Lung microvascular endothelial cell (primary cell): ENCODE measurements around the gene MIEF1. TPM values are rescaled to one million over a fixed set of nuclear protein-coding genes. Genes with fewer than 3 reads are reported as not detected.

ENCODE experiments used
- DNase-seq, 2 donors: peaks; one replicate each; pipeline versions ENCODE4 v3.0.0 to v3.0.0-alpha.2; 2010; ENCODE audit warnings: low read depth in 2 of 2
- total RNA-seq: library from RNA; depleted of rRNA; stranded (reverse); fragments of >200 nt; gene quantifications from 2 replicates; pipeline ENCODE4 v1.2.1, GENCODE V29; 2014

MIEF1 gene
- total RNA-seq, result 10.5 and 11.6 TPM in 2 replicates

DNA sequence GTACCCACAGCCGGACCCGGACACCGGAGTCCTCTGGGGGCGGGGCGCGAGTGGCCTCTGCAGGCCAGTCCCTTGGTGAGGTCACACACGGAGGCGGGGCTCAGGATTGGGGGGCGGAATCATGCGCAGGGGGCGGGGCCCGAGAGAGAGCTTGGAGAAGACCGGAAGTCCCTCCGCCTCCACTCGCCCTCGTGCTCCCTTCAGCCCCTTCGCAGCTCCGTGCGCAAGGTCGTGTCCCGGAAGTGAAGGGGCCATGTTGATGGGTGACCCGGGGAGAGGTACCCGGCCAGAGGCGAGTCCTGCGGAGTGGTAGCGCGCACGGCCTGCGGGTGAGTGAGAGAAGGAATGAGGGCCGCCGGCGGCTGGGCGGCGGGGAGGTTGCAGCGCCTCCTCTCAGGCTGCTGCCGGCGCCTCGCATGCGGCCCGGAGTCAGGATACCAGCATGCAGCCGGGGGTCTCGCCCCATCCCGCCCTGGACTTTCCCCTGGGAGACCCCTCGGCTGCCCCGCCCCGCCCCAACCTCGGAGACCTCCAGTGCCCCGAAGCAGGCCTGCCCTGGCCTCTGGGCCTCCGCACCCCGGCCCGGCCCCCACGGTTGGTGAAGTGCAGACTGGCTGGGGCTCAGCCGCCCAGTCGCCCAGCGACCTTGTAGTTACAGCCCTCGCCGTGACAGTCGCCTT lies at the start of gene MIEF1:
TSS of gene MIEF1 (plus strand) at position 182 of the 680 bp plus-strand sequence. CDS start 9,005 bp downstream, outside the sequence.
- DNase-seq, result peak; percentile 93 to 94

DNA sequence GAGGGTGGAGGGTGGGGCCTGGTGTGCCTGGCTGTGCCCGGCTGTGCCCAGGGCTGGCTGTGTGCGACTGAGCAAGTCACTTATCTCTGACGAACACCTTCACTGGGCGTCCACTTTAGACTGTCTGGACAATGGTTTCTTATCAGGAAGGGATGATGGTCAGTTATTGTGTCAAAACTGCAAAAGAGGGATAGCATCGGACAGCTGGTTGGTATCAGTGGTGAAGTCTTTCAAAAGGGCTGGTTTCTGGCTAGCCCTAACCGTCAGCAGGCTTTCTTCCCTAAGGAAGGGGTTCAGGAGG lies 49.4 kb upstream of the MIEF1 start:
- DNase-seq, result no peak

DNA sequence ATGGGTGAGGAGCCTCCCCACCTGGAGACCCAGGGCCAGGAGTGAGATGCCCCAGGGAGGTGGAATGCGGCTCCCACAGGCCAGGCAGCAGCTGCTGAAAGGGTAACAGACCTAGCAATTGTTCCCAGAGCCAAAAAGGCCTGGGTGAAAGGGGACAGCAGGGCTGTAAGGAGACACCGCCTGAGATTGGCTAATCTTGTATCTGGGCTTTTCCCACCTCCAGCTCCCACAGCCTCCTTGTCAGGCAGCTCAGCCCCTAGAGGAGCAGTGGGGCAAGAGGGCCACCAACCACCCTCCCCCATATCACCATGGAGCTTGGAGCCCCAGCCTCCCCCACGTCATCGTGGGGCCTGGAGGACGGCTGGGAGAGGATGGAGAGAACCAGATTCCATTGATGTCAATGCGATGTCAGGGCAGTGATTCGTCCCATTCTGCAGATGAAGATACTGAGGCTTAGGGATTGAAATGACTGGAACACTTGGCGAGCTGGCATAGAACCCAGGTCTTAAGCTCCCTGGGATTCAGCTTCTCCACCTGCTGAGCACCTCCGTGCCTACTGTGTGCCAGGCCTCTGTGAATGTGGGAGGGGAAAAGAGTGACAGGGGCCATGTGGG lies 48.2 kb upstream of the MIEF1 start:
- DNase-seq, result no peak

DNA sequence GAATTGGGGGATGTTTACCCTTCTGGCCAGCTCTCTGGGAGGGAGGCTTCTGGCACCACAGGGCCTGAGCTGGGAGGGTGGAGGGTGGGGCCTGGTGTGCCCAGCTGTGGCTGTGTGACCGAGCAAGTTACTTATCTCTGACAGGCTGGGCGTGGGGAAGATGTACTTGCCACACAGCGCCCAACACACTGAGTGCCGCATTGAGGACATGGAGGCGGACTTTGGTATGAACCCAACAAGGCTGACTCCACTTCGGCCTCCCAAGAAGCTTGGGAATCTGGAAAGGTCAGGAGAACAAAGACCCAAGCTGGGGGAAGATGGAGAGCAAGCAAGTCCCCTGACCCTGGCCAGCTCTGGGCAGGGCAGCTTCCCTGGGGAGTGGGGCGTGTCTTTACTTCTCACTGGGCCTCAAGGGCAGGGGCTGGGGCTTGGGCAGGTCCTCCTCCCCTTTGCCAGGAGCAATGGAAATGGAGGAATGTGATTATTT lies 47.7 kb upstream of the MIEF1 start:
- DNase-seq, result no peak

DNA sequence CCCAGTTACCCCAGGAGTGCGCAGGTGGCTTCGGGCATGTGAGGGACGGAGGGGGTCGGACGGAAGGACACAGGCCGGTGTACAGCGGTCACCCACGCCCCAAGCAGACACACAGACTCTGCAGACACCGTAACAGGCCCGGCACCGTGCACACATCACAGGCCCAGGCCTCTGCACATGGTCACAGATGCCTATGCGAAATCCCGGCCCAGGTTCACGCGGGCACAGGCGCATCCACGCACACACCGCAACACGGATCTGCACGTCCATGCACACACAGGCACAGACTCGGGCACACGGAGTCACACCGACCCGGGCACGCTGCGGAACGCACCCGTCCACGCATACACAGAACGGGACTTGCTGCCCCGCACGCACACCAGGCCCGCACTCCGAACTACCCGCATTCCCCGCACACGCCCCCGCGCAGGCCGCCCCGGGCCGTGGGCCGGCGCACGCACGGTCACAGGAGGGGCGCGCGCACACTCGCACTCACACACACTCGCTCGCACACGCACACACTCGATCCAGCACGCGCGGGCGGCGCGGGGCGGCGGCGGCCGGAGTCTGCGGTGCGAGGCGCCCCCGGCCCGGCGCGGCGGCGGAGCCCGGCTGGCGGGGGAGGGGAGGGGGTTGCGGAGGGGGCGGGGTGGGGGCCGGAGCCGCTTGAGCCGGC lies 45.4 kb upstream of the MIEF1 start, which contains the start of gene MGAT3:
TSS of gene MGAT3 (plus strand) at position 491 of the 676 bp plus-strand sequence. CDS start 30,336 bp downstream, outside the sequence.
- DNase-seq, result no peak

DNA sequence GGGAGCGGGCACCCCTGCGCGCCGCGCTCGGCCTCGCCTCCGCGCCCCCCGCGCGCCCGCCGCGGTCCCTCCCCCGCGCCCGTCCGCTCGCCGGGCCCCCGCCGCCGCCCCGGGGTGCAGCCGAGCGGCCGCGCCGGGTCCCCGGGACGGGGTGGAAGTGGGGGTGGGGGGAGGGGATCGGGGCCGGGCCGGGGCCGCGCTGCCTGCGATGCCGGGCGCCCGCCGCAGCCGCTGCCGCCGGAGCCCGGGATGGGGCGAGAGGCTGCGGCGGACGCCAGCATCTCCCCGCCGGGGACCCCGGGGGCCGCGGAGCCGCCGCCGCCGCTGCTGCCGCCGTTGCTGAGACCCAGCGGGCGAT lies 44.9 kb upstream of the MIEF1 start:
- no peak for DNase-seq

DNA sequence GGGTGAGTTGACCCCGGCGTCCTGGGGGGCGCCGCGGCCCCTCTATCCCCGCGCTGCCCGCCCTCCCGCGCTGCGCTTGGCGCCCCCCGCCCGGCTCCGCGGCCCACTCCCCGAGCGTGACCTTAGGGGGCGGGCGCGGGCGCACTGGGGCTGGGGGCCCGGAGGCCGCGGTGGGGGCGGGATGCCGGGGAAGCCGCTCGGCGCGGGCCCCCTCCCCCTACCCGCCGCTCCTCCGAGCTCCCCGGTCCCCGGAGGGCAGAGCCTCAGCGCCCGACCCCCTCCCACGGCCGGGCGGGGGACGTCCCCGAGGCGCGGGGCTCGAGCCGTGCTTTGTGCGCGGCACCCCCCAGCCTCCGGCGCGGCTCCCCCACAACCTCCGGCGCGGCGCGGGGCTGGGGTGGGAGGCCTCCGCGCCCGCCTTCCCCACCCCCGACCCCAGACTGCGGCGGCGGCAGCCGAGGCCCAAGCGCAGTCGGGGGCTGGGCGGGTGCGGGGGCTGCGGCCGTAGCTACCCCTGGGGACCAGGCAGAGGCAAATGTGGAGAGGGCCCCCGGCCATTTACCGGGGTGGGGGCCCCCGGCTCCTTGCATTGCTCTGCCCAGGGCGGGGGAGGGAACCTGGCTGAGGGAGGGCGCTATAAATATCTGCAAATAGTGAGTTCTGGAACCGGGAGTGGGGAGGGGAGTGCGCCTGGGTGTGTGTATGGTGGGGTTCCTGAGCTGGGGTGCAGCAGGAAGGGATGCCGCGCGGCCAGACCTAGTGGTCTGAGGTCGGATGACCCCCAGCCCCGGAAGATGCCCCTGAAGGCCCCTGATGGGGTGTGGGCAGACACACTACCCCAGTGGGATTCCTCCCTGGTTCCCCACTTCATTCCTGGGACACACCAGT lies 44.3 kb upstream of the MIEF1 start:
- DNase-seq, result no peak

DNA sequence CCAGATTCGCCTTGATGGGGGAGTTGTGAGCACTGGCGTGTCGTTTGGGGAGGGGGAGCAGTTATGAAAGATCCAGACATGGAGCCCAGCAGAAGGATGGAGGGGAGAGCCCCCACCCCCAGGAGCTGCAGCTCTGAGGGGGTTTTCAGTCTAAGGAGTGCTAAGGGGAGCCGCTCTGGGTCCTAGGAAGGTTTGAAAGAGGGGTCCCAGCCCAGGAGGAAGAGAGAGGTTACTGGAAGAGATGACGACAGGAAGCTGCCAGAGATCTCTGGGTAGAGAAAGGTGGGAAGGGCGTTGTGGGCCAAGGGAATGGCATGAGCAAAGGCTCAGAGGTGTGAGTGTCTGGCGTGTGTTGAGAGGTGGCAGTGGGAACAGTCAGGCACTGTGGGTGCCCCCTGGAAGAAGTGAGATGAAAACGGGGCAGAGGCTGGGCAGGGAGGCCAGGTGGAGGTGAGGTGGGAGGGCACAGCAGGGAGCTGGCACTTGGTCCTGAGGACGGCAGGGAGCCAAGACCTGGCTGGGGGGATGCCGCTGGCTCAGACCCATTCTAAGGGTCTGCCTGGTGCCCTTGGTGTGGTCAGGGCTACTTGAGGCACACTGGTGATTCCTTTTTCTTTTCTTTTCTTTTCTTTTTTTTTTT lies 43.5 kb upstream of the MIEF1 start:
- DNase-seq, result no peak

DNA sequence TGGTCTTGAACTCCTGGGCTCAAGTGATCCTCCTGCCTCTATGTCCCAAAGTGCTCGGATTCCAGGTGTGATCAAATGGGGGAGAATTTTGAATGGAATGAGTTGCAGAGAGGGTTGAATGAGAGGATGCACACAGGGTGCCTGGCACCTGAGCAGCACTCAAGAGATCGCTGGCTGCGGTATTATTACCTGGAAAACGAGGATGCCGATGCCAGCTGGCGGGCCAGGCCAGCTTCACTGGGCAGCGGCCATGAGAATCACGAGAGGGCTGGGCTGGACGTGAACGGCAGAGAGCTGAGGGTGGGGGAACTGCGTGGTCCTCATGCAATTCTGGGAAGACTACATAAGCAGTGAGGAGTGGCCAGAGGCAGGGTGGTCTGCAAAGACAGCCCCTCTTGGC lies 42.4 kb upstream of the MIEF1 start:
- DNase-seq, result no peak

DNA sequence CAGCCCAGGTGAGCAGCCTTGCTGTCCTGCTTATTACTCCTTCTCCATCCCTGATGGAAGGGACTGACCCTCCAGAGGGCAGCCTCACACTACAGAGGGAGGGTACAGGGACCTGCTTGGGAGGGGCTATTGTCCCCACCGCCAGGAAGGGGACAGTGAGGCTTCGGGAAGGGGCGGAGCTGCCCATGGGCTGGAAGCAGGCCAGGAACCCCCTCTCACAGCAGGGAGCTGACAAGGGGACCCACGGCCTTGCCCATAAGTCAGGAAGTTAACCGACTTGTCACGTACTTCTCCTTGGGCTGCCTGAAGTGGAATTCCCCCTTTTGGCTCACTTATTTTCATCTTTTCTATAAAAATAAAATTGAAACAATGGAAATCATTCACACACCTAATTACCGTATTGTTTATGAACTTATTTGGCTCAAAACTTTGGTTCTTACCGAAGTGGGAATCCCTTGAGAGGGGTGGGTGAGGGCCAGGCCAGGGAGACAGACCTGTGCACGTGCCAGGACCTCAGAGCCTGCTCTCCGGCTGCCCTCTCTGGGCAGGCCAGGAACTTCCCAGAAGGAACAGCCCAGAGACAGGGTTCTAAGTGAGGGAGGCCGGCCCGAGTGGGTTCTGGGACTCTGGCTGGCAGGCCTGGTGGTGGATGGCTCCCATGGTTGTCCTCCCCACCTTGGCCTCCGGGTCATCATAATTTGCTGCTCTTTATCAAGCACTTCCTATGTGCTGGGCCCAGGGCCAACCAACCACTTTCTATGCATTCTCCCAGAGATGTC lies 39.5 kb upstream of the MIEF1 start:
- DNase-seq, result peak; percentile 17 to 20

DNA sequence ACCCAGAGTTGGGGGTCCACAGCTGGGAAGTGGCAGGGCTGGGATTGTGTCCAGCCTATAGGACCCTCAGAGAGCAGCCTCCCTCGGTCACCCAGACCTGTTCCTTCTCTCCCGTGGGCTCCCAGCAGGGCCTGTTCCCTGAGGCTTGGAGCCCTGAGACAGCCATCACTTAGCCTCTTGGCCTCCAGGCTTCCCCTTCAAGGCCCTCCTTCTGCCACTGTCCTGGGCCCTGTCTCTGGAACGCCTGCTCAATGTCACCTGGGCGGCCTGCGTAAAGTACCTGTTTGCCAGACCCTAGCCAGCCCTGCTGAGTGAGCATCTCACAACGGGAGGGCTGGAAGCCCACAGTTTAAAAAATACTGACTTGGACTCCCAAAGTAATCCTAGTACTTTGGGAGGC lies 38.8 kb upstream of the MIEF1 start:
- DNase-seq, result no peak

DNA sequence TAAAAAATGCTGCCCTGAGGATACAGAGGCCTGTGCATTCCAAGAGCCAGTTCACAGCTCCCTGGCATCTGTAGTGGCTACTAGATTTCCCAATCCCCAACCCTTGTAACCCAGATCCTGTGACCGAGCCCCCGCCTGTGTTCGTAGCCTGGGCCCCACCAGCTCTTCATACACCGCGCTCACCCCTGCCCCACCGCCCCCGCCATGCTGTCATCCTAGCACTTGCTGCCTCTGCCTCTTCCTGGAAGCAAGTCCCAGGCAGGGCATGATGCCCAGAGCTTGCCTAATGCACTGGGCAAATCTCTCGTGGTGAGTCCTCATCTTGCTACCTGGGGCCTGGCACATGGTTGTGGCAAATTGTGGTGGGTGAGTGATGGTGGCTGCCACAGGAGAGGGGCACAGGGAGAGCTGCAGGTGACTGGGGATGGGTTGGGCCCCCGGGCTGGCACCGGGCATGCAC lies 38.1 kb upstream of the MIEF1 start:
- DNase-seq, result no peak

DNA sequence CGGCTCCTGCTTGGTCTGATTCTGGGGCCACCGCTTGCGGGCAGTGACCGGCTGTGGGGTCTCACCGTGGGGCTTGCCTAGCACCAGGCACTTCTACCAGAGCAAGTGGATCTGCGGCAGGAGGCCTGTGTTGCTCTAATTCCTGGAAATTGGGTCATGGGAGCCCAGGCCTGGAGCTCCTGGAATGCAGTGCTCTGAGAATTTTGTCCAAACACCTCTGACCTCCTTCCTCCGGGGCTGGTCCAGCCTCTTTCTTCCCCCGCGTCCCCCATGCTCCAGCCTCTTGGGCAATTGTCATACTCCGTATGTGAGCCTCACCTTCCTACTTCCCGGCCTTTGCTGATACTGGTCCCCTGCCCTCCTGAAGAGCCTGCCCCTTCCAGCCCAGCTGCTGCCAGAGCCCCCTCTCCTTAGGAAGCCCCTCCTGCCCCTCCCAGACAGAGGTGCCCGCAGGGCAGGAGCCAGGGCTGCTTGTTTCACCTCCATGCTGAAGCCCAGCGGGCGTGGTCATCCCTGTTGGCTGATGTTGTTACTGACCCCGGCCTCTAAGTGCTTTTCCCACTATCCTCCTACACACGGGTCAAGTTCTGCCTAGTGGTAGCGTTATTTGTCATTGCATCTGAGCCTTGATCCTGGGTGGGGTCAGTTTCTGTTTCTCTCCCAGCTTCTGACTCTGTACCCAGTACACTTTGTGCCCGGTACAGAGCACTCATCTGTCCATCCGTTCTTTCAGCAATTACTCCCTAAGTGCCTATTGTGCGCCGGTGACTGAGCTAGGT lies 35.7 kb upstream of the MIEF1 start:
- DNase-seq, result no peak

DNA sequence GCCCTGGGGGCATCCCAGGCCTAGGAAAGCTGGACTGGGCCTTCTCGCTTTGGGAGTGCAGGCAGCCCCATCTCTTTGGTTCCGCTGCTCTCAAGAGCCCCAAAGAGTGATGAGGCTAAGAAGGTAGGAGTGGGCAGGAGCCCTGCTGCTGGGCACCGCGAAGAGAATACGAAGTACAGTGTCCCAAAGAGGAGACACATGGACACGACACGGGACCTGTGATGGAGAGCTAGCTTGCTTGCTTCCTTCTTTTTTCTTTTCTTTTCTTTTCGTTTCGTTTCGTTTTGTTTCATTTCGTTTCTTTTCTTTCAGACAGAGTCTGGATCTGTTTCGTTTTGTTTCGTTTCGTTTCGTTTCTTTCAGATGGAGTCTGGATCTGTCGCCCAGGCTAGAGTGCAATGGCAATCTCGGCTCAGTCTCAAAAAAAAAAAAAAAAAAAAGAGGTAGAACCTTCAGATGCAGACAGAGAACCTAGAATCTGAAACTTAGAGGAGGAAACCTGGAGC lies 34.6 kb upstream of the MIEF1 start:
- DNase-seq, result no peak

DNA sequence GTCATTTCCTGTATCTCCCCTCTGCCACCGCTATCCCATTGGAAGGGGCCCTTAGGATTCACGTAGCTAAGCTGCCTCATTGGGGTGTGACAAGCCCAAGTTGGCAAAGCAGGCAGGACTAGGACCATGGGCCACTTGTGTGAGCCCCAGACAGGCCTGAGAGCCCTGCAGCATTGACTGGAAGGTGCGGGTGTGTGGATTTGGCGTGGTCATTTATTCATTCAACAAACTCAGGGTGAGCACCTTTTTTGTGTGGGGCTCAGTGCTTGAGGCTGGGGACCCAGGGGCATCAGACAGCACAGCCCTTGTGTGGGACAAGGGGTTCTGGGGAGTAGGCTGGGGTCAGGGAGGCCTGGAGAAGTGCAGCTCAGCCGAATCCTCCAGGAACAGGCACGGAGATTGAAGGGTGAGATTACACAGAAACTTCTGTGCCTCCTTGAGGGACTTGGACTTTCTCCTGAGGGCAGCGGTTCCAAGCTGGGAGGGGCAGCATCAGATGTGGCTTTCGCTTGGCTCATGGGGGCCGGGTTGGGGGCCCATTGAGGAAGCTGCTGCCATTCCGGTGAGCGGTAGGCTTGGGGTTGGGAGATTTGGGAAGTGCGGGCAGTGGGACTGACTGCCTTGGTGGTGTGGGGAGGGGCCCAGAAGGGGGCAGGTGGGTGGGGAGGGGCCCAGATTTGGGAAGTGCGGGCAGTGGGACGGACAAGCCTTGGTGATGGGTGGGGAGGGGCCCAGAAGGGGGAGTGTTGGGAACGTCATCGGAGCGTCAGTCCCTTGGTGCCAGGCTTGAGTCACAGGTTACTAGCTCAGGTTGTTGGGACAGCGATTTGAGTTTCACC lies 33.4 kb upstream of the MIEF1 start:
- no peak for DNase-seq

DNA sequence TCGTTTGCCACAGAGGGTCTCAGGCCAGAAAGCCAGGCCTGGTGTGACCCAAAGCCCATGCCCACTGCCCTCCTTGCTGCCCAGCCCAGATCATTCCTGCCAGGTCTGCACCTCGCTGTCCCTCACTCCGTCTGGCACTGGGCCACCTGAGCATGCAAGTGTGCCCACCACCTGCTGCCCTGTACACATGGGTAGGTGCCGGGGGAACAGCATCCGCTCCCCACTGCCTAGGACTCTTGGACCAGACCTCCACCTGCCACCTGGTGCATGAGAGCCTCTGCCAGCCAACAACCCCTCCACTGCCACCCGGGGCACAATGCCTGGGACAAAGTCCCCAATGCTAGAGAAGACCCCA lies 32.8 kb upstream of the MIEF1 start:
- no peak for DNase-seq

DNA sequence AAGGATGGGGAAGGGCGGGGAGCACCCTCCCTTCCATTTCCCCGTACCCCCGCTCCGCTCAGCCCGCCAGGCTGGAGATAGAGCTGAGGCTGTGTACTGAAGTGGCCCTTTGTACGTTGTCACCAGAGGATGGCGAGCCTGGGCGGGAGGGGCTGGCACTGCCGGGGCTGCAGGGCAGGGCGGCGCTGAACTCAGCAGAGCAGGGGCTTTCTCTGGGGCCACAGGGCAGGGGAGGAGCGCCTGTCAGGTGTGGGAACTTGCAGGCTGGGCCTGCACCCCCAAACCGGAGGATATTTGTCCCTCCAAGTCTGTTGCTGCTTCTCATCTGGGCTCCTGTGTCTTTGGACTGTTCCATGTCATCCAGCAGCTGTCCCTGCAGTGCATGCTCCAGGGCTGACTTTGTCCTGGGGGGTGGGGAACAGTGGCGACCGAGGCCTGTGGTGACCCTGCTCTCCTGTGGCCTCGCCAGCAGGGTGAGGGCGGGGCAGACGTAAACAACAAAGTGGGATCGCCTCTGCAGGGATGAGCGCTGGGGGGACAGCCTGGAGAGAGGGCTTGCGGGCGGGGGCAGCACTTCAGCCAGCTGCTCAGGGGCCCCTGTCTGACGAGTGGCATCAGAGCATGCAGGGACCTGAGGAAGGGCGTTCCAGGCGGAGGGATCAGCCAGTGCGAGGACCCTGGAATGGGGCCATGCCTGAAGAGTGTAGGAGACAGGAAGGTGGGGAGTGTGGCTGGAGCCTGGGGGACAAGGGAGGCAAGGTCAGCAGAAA lies 32.2 kb upstream of the MIEF1 start:
- DNase-seq, result no peak
